Coronary artery (tissue), 2 donors: ENCODE results near the gene LRRC4C.

Experiments
- DNase-seq: peaks from one replicate; pipeline ENCODE4 v3.0.0-alpha.2; 2017; ENCODE audit warnings: low spot score
- H3K27ac ChIP-seq, 2 donors: fragments of 200-600 bp; sonication (generic); one replicate each; pipeline ENCODE4 v1.5.1; 2016 to 2019
- H3K4me3 ChIP-seq: fragments of 200-600 bp; sonication (generic); 2 replicates; pipeline ENCODE4 v1.5.1; 2016; ENCODE audit warnings: mild to moderate bottlenecking, moderate library complexity
- TF ChIP-seq, protein P1 (sequence below): fragments of 200-600 bp; sonication (generic); IDR thresholded peaks from one replicate; pipeline ENCODE4 v1.5.1; 2019; ENCODE audit warnings: antibody characterized with exemption

LRRC4C gene

DNA sequence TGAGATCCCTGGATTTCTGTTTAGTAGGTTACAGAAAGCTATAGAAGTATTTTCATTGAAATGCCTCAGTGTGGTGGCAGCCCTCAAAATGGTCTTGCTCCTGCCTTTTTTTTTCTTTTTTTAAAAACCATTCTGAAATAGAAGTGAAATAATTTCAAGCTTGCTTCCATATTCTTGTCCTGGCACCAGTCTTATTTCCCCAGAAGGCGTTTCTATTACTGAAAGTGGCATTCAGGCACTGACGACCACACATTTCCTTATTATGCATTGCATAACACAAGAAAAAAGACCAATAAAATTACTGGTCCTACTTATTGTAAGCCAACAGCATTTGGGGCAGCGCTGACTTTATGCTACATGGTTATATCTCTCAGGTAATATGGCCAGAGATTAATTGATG is 24.5 kb upstream of the LRRC4C start:
- TF ChIP-seq, protein P1, sequence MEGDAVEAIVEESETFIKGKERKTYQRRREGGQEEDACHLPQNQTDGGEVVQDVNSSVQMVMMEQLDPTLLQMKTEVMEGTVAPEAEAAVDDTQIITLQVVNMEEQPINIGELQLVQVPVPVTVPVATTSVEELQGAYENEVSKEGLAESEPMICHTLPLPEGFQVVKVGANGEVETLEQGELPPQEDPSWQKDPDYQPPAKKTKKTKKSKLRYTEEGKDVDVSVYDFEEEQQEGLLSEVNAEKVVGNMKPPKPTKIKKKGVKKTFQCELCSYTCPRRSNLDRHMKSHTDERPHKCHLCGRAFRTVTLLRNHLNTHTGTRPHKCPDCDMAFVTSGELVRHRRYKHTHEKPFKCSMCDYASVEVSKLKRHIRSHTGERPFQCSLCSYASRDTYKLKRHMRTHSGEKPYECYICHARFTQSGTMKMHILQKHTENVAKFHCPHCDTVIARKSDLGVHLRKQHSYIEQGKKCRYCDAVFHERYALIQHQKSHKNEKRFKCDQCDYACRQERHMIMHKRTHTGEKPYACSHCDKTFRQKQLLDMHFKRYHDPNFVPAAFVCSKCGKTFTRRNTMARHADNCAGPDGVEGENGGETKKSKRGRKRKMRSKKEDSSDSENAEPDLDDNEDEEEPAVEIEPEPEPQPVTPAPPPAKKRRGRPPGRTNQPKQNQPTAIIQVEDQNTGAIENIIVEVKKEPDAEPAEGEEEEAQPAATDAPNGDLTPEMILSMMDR: no peak
- no peak overlapping the region for H3K27ac ChIP-seq
- H3K4me3 ChIP-seq: no peak overlapping the region
- DNase-seq: no peak

DNA sequence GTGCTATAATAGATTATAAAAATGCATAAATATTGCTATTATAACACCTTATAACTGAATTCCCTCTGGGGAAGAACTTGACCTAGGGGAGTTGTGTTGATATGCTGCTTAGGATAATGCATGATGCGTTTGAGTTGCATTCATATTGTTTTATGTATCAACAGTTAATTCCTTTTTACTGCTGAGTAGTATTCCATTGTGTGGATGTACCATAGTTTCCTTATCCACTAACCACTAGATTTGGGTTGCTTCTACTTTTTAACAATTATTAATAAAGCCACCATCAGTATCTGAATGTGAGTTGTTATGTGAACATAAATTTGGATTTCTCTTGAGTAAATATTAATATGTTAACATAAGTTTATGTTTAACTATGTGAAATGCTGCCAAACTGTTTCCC is 19.7 kb upstream of the LRRC4C start:
- DNase-seq: no peak
- TF ChIP-seq, protein P1: no peak
- Histone ChIP-seq H3K27ac (no peak overlapping the region), H3K4me3 (no peak overlapping the region)

DNA sequence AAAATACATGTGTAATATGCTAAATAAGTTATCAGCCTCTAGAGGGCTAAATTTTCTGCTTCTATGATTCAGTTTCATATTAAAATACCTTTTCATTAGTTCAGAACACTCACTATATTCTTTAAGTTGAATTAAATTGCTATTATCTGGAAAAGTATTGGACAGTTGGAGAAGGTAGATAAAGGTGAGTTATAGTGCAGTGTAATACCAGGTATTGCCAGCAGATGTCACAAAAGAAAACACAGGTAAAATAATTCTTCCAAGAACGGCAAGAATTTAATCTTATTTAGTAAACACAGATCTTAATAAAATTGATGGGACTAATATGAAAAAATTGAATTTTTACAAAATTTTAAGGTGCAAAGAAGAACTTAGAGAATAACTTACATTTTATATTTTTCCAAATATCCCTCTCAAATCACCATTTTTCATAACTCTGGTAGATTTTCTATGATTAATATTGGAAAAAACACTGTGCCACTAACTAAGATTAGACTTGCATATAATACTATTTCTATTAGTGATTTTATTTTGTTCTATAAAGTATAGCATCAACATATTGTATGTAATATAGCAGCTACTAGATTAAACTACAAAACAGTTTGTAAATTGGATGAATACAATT is 1.7 kb upstream of the LRRC4C start:
- H3K4me3 ChIP-seq: no peak overlapping the region
- TF ChIP-seq, protein P1: no peak
- DNase-seq: no peak
- H3K27ac ChIP-seq: no peak overlapping the region

DNA sequence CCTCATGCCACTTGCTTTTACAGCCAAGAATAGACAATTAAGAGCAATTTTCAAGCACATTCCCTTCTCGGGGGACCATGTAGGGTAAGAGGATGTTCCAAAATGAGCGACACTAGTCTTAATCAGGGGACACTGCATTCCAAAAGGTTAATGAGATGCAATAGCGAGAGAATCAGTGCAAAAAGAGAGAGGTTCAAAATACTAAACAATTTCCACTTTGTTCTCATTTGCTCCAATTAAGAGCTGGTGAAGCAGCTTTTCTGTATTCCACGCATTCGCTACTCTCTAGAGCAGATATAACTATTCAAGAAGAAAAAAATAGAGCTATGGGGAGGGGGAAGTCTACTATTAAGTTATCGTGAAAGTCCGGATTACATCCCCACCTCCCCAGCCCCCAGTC is 811 bp downstream of the LRRC4C start:
- no peak for DNase-seq
- Histone ChIP-seq H3K4me3 (no peak overlapping the region), H3K27ac (no peak overlapping the region)
- TF ChIP-seq, protein P1: no peak

DNA sequence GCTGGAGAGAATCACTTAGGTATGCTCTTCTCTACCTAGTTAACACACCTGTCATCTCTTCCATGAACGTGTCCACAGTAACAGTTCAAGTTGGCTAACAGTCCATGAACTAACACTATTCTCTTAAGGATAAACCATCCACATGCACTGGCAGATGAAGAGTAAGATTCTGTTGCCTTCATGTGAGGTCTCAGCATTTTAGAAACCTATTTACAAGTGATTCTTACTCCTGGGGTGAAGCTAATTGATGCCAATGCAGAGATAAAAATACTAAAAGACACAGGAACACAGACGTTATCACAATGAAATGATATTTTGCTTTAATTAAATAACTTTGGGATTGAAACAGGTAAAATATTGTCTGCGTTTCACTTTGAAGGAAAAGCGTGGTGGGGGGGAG is 1.3 kb downstream of the LRRC4C start:
- Histone ChIP-seq H3K27ac (no peak overlapping the region), H3K4me3 (no peak overlapping the region)
- TF ChIP-seq, protein P1: no peak
- DNase-seq: no peak

DNA sequence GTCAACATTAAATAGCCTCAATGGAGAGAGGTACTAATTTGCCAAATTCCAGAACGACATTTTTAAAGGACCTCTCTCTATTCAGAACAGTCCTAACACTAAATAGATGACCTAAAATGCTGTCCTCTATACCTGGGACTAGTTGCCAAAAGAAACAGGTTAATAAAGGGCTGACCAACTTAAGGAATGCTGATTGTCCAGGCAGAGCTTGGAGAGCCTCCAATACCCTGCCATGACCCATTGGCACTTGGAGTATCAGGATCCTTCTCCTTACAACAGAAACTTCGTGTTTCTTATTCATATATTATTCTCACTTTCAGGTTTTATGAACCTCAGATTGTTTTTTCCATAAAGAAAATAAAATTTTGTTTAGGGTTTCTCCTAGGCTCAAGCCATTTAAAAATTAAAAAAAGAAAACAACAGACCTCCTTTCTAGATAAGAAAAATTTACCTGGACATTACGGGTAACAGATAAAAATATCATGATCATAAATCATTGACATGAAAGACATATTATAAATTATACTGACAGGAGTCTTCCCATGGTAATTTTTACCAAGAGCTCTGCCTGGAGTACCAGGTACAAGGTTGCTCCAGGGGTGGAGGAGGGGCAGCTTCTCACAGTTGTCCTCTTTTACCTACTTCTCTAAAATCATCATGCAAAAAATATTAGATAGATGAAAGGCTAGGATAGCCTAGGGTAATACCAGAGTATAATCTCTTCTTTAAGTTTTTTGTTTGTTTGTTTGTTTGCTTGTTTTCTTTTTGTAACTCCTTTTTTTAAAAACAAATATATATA is 2.0 kb downstream of the LRRC4C start:
- Histone ChIP-seq H3K4me3 (no peak overlapping the region), H3K27ac (no peak overlapping the region)
- TF ChIP-seq, protein P1: no peak
- no peak for DNase-seq

DNA sequence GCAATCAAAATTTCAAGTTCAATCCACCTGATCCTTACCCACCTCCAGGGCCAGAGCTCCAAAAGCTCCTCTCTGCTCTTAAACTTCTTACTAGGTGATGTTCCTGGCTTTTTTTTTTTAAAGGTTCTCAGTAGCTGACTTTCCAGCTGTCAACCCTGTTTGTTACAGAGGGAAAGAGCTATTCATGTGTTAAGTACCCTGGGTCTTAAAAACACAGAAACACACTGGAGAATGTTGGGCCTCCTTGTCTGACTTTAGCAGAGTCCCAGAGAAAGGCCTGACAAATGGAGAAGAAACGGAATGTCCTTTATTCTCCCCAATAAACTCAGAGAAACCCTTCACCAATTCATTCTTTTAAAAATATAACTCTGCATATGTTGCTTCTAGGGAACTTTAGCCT is 3.2 kb downstream of the LRRC4C start:
- no peak for DNase-seq
- no peak overlapping the region for H3K4me3 ChIP-seq
- no peak overlapping the region for H3K27ac ChIP-seq
- TF ChIP-seq, protein P1: no peak
